Eye (tissue), 1 donor: ENCODE measurements around the gene ESRRB.

Source experiments
- DNase-seq: peaks from one replicate; pipeline ENCODE4 v3.0.0-alpha.2; 2015

Gene ESRRB

GRCh38 chr14:76550534-76550933 is 174.6 kb downstream of the ESRRB start:
- no peak for DNase-seq

- DNase-seq, result no peak
Measured at GRCh38 chr14:76551116-76551515, 175.2 kb downstream of the ESRRB start.
